ENCODE data around the gene PDE3A.

The PDE3A gene

GRCh38 chr12:20641106-20641505, 272.8 kb downstream of the PDE3A start:
- no peak for TF ChIP-seq CTCF (IDR thresholded peaks at IDR 0.05; ENCODE audit: borderline replicate concordance, insufficient read depth, low read depth, low read length)
- no peak overlapping the region for H3K4me3 ChIP-seq (ENCODE audit: low read depth, low read length)

GRCh38 chr12:20643822-20644221, 275.5 kb downstream of the PDE3A start:
- H3K4me3 ChIP-seq (ENCODE audit: low read depth, low read length): no peak overlapping the region
- no peak for TF ChIP-seq CTCF (IDR thresholded peaks at IDR 0.05; ENCODE audit: borderline replicate concordance, insufficient read depth, low read depth, low read length)

GRCh38 chr12:20646239-20646827, 278.0 kb downstream of the PDE3A start:
- TF ChIP-seq CTCF (IDR thresholded peaks at IDR 0.05; ENCODE audit: borderline replicate concordance, insufficient read depth, low read depth, low read length): peak; percentile 30; the same call in 1 of the 2 replicates
- H3K4me3 ChIP-seq (ENCODE audit: low read depth, low read length): no peak overlapping the region

GRCh38 chr12:20653871-20654270, 285.5 kb downstream of the PDE3A start:
- no peak for TF ChIP-seq CTCF (IDR thresholded peaks at IDR 0.05; ENCODE audit: borderline replicate concordance, insufficient read depth, low read depth, low read length)
- no peak overlapping the region for H3K4me3 ChIP-seq (ENCODE audit: low read depth, low read length)

GRCh38 chr12:20656600-20656999, 288.3 kb downstream of the PDE3A start:
- H3K4me3 ChIP-seq (ENCODE audit: low read depth, low read length): no peak overlapping the region
- no peak for TF ChIP-seq CTCF (IDR thresholded peaks at IDR 0.05; ENCODE audit: borderline replicate concordance, insufficient read depth, low read depth, low read length)

GRCh38 chr12:20657496-20657895, 289.2 kb downstream of the PDE3A start:
- H3K4me3 ChIP-seq (ENCODE audit: low read depth, low read length): no peak overlapping the region
- no peak for TF ChIP-seq CTCF (IDR thresholded peaks at IDR 0.05; ENCODE audit: borderline replicate concordance, insufficient read depth, low read depth, low read length)

GRCh38 chr12:20681334-20681733, 313.0 kb downstream of the PDE3A start:
- H3K4me3 ChIP-seq (ENCODE audit: low read depth, low read length): no peak overlapping the region
- TF ChIP-seq CTCF (IDR thresholded peaks at IDR 0.05; ENCODE audit: borderline replicate concordance, insufficient read depth, low read depth, low read length): no peak
